GM20431 (cell line): Measurements from ENCODE around the gene FBLN7.
"Not testable (repeated sequence)": the region's sequence is repeated elsewhere in the genome, so short reads cannot be mapped to it uniquely, and the experiment has no call there.

Experiments
- in situ Hi-C: fragments of 300-500 bp; cut with MseI, MboI; formaldehyde crosslinking; loops from one replicate; pipeline ENCODE4 v1.15.0; 2020; ENCODE audit warnings: low sequenced_read_pairs; ENCODE audit not compliant: unreplicated experiment

Gene FBLN7

GRCh38 chr2:112138159-112139032, at the start of gene FBLN7:
Gene FBLN7 (plus strand): TSS chr2:112138385. CDS start chr2:112138656, 271 bp downstream.
- in situ Hi-C loops = no loop called here

- in situ Hi-C loops = no loop called here
Observed at GRCh38 chr2:112089375-112089774, 48.8 kb upstream of the FBLN7 start.

- in situ Hi-C loops = no loop called here
Observed at GRCh38 chr2:112092286-112093041, 45.7 kb upstream of the FBLN7 start.

GRCh38 chr2:112093216-112093615, 45.0 kb upstream of the FBLN7 start:
- in situ Hi-C loops = no loop called here

GRCh38 chr2:112095681-112096080, 42.5 kb upstream of the FBLN7 start:
- in situ Hi-C loops = no loop called here

GRCh38 chr2:112096098-112096497, 42.1 kb upstream of the FBLN7 start:
- in situ Hi-C loops = no loop called here

- in situ Hi-C loops = no loop called here
Observed at GRCh38 chr2:112108178-112108832, 29.9 kb upstream of the FBLN7 start.

- in situ Hi-C loops = no loop called here
Observed at GRCh38 chr2:112109278-112109677, 28.9 kb upstream of the FBLN7 start.

- in situ Hi-C loops = no loop called here
Observed at GRCh38 chr2:112110966-112111365, 27.2 kb upstream of the FBLN7 start.

GRCh38 chr2:112113354-112113753, 24.8 kb upstream of the FBLN7 start:
- in situ Hi-C loops = not testable (repeated sequence)

- in situ Hi-C loops = no loop called here
Observed at GRCh38 chr2:112118148-112118547, 20.0 kb upstream of the FBLN7 start.

GRCh38 chr2:112121682-112122254, 16.4 kb upstream of the FBLN7 start:
- in situ Hi-C loops = no loop called here

GRCh38 chr2:112129060-112129459, 9.1 kb upstream of the FBLN7 start:
- in situ Hi-C loops = no loop called here

GRCh38 chr2:112133344-112133743, 4.8 kb upstream of the FBLN7 start:
- in situ Hi-C loops = no loop called here

GRCh38 chr2:112134120-112134519, 4.1 kb upstream of the FBLN7 start:
- in situ Hi-C loops = no loop called here

GRCh38 chr2:112136096-112136495, 2.1 kb upstream of the FBLN7 start:
- in situ Hi-C loops = no loop called here

GRCh38 chr2:112137516-112138158, 548 bp upstream of the FBLN7 start:
- in situ Hi-C loops = no loop called here

GRCh38 chr2:112139033-112139614, 939 bp downstream of the FBLN7 start:
- in situ Hi-C loops = not testable (repeated sequence)

GRCh38 chr2:112139661-112140204, 1.5 kb downstream of the FBLN7 start:
- in situ Hi-C loops = not testable (repeated sequence)
